KMS-11 (cell line): ENCODE data around the gene TULP1.

ENCODE experiments used
- H2AFZ ChIP-seq: fragments of 200-600 bp; sonication (generic); 2 replicates; pipeline ENCODE4 v1.6.1; 2016; ENCODE audit warnings: antibody characterized with exemption, mixed run types, low read depth
- H3K27ac ChIP-seq: fragments of 200-600 bp; sonication (generic); 2 replicates; pipeline ENCODE4 v1.6.1; 2016; ENCODE audit warnings: mild to moderate bottlenecking, mixed run types
- H3K27me3 ChIP-seq: fragments of 200-600 bp; sonication (generic); 2 replicates; pipeline ENCODE4 v1.6.1; 2017; ENCODE audit warnings: mild to moderate bottlenecking, low read depth, mixed run types, moderate library complexity; ENCODE audit not compliant: insufficient read depth
- H3K36me3 ChIP-seq: fragments of 200-600 bp; sonication (generic); 2 replicates; pipeline ENCODE4 v1.6.1; 2017; ENCODE audit warnings: mild to moderate bottlenecking, mixed run types; ENCODE audit not compliant: insufficient read depth
- H3K4me1 ChIP-seq: fragments of 200-600 bp; sonication (generic); 2 replicates; pipeline ENCODE4 v1.6.1; 2016; ENCODE audit warnings: mild to moderate bottlenecking, low read depth, mixed run types; ENCODE audit not compliant: poor library complexity, severe bottlenecking
- H3K4me2 ChIP-seq: fragments of 200-600 bp; sonication (generic); 2 replicates; pipeline ENCODE4 v1.7.0; 2016; ENCODE audit warnings: mild to moderate bottlenecking, mixed run types
- H3K4me3 ChIP-seq: fragments of 200-600 bp; sonication (generic); IDR thresholded peaks from 2 replicates; pipeline ENCODE4 v1.6.1; 2017; ENCODE audit warnings: low read depth, low read length, mixed read lengths; ENCODE audit not compliant: insufficient read depth
- H3K79me2 ChIP-seq: fragments of 200-600 bp; sonication (generic); 2 replicates; pipeline ENCODE4 v1.6.1; 2016; ENCODE audit warnings: low read depth, mixed run types; ENCODE audit not compliant: insufficient read depth
- H3K9ac ChIP-seq: fragments of 200-600 bp; sonication (generic); 2 replicates; pipeline ENCODE4 v1.6.1; 2016; ENCODE audit warnings: mild to moderate bottlenecking, mixed run types
- H4K20me1 ChIP-seq: fragments of 200-600 bp; sonication (generic); 2 replicates; pipeline ENCODE4 v1.6.1; 2016; ENCODE audit warnings: mild to moderate bottlenecking, mixed run types; ENCODE audit not compliant: insufficient read depth
- CTCF ChIP-seq: fragments of 200-600 bp; sonication (generic); conservative IDR thresholded peaks from 2 replicates; pipeline ENCODE4 v1.6.1; 2017; ENCODE audit warnings: low read depth, mild to moderate bottlenecking, antibody characterized with exemption, low read length, moderate library complexity, mixed read lengths

The TULP1 gene

DNA sequence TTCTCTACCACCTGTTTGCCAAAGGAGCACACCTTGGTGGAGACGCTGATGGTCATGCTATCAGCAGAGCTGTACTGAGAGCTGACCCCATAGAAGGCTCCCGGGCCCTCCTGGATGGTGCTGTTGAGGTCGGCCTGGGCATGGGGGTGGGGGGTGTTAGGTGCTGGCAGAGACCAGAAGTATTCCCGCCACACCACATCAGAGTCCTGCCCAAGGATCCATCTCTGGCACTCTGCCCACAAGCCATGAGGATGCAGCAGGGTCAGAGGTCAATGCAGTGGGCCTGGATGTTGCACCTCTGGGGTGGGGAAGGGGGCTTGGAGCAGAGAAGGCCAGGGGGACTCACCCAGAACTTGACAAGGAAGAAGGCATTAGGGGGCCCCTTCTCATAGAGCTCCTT is 37.1 kb downstream of the TULP1 start:
- Histone ChIP-seq H3K4me1 (peaks cover 10% of the 10 kb centered on the region), H3K27me3 (no peaks in the 10 kb centered on the region), H2AFZ (no peak overlapping the region), H3K9ac (no peak overlapping the region), H3K79me2 (peaks cover 10% of the 10 kb centered on the region), H4K20me1 (peaks cover 19% of the 10 kb centered on the region), H3K4me2 (no peak overlapping the region), H3K36me3 (peaks cover 8% of the 10 kb centered on the region), H3K4me3 (no peak overlapping the region), H3K27ac (no peak overlapping the region)
- no peak for TF ChIP-seq CTCF

DNA sequence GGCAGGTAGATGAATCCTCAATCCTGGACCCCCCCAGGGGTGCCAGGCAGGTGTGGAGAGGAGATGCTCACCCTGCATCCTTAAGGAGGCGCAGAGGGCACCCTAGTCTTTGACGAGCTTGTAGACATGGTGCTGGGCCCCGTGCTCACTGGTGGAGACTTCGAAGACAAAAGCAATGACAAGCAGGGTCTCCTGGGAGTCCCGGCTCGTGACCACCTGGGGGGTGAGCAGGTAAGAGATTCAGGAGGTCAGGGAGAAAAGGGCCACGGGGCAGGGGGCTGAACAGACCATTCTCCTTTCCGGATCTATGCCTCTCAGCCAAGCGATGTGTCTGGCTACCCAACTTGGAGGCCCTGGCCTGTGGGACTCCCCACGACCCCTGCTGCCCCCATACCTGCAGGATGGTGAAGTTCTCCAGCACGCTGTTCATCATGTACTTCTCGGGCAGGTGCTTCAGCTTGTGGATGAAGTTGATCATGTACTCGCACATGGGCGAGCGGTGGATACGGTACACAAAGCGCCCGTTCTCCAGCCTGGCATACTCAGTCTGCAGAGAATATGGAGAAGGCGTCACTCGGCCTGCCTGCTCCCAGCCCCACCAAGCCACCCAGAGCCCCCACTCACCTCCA is 37.6 kb downstream of the TULP1 start:
- H3K4me3 ChIP-seq: no peak overlapping the region
- H3K36me3 ChIP-seq: peaks cover 12% of the 10 kb centered on the region
- H4K20me1 ChIP-seq: peaks cover 24% of the 10 kb centered on the region

GRCh38 chr6:35474131-35474941 is 38.4 kb downstream of the TULP1 start:
- peak overlapping the region; percentile 22; the same call in 1 of the 2 replicates for H3K27ac ChIP-seq
- no peak overlapping the region for H2AFZ ChIP-seq
- H4K20me1 ChIP-seq: peaks cover 31% of the 10 kb centered on the region
- H3K36me3 ChIP-seq: peaks cover 19% of the 10 kb centered on the region
- no peaks in the 10 kb centered on the region; the same call in 1 of the 2 replicates for H3K27me3 ChIP-seq
- H3K9ac ChIP-seq: no peak overlapping the region
- no peak overlapping the region for H3K4me3 ChIP-seq
- peaks cover 22% of the 10 kb centered on the region for H3K79me2 ChIP-seq
- no peak overlapping the region for H3K4me2 ChIP-seq
- no peak for TF ChIP-seq CTCF
- H3K4me1 ChIP-seq: peaks cover 17% of the 10 kb centered on the region

More for the DNA sequence above, 37.6 kb downstream of the TULP1 start:
- H3K27me3 ChIP-seq: no peaks in the 10 kb centered on the region; the same call in 1 of the 2 replicates
- H3K4me1 ChIP-seq: peaks cover 15% of the 10 kb centered on the region
- no peak overlapping the region for H3K9ac ChIP-seq
- H3K27ac ChIP-seq: no peak overlapping the region
- H3K79me2 ChIP-seq: peaks cover 15% of the 10 kb centered on the region
- TF ChIP-seq CTCF: no peak
- H2AFZ ChIP-seq: no peak overlapping the region
- no peak overlapping the region for H3K4me2 ChIP-seq

GRCh38 chr6:35473850-35474130 is 38.9 kb downstream of the TULP1 start:
- Histone ChIP-seq H3K4me2 (no peak overlapping the region), H3K36me3 (peaks cover 25% of the 10 kb centered on the region), H3K4me3 (no peak overlapping the region), H3K9ac (no peak overlapping the region), H3K79me2 (peaks cover 27% of the 10 kb centered on the region), H2AFZ (no peak overlapping the region), H3K27ac (peak overlapping the region; percentile 22; the same call in 1 of the 2 replicates), H3K4me1 (peaks cover 17% of the 10 kb centered on the region), H3K27me3 (no peaks in the 10 kb centered on the region; the same call in 1 of the 2 replicates), H4K20me1 (peaks cover 33% of the 10 kb centered on the region)
- no peak for TF ChIP-seq CTCF
